HG02884 (cell line): ENCODE measurements around the gene SDHC.
"Not testable (repeated sequence)": the region's sequence is repeated elsewhere in the genome, so short reads cannot be mapped to it uniquely, and the experiment has no call there.

Experiments used
- ATAC-seq: cut with Tn5 transposase; IDR thresholded peaks from one replicate; pipeline ENCODE4 v1.9.1; 2021; ENCODE audit warnings: mild to moderate bottlenecking, moderate library complexity; ENCODE audit not compliant: unreplicated experiment

SDHC gene

DNA sequence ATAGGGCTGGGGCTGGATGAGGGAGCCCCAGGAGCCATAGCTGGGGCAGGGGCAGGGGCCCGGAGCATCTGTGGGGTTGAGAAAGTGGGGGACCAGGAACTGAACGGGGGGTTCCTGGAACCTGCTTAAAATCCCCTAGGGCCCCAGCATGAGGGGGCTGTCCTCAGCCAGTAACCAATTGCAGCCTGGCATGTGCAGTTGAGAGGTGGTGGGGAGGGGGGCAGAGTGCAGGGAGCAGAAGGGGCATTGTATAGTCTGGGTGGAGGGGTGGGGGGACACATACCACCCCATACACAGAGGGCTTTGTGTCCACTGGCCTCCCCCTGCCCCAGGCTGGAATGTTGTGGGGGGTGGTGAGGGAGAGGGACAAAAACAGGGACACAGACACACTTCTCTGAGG lies 4.3 kb upstream of the SDHC start, which contains the start of gene MPZ:
Gene MPZ, minus strand, starts transcription at position 101 of the 400 bp plus-strand sequence. Its CDS starts 63 bp downstream, at position 38.
- no peak for ATAC-seq

DNA sequence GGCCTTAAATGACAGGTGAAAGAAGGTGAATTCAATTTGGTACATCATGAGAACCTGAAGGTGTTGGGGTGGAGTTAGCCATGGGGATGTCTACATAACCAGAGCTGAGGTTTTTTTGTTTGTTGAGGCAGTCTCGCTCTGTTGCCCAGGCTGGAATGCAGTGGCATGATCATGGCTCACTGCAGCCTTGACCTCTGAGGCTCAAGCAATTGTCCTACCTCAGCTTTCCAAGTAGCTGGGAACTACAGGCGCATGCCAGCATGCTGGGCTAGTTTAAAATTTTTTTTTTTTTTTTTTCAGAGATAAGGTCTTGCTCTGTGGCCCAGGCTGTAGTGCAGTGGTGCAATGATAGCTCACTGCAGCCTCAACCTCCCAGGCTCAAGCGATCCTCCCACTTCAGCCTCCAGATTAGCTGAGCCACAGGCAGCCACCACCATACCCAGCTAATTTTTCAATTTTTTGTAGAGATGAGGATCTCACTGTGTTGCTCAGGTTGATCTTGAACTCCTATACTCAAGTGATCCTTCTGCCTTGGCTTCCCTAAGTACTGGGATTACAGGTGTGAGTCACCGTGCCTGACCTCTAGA lies 2.5 kb upstream of the SDHC start:
- no peak for ATAC-seq

DNA sequence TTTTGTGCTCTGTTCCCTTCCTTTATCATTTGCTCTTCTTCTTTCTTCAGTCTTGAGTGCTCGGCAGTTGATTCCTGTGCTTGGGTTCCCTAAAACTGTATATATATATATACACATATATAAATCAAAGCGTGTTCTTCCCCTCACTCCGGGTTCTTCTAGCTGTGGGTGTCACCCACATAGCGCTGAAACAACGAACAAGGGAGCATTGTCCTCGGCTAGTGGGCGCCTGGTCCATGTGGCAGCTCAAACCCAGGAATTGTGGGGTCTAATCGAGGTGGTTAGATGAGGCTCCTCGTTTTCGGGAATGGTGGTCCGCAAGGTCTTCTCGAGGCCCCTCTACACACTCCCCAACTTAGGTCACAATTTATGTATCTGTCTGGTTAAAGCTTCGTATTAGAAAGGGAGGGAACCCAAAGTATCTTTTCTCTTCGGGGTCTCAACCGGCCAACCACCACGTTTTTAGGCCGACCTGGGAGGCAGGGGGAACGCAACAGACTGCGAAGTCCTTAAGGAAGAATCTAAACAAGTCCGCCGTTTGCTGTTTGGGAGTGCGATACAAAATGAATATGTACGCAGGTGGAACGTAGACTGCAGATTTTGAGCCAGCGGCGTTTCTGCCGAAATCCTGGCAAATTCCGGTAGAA lies 504 bp upstream of the SDHC start:
- ATAC-seq = peak; percentile 12

DNA sequence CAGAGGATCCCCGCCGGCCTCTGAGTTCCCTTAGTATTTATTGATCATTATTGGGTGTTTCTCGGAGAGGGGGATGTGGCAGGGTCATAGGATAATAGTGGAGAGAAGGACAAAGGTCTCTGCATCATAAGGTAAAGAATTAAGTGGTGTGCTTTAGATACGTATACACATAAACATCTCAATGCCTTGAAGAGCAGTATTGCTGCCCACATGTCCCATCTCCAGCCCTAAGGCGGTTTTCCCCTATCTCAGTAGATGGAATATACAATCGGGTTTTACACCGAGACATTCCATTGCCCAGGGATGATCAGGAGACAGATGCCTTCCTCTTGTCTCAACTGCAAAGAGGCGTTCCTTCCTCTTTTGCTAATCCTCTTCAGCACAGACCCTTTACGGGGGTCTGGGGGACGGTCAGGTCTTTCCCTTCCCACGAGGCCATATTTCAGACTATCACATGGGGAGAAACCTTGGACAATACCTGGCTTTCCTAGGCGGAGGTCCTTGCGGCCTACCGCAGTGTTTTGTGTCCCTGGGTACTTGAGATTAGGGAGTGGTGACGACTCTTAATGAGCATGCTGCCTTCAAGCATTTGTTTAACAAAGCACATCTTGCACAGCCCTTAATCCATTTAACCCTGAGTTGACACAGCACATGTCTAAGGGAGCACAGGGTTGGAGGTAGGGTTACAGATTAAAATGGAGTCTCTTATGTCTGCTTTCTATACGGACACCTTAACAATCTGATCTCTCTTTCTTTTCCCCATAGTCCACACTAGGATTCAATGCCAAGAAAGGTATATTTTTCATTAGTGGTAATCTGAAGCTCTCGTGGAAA lies 1.9 kb downstream of the SDHC start:
- ATAC-seq = not testable (repeated sequence)

DNA sequence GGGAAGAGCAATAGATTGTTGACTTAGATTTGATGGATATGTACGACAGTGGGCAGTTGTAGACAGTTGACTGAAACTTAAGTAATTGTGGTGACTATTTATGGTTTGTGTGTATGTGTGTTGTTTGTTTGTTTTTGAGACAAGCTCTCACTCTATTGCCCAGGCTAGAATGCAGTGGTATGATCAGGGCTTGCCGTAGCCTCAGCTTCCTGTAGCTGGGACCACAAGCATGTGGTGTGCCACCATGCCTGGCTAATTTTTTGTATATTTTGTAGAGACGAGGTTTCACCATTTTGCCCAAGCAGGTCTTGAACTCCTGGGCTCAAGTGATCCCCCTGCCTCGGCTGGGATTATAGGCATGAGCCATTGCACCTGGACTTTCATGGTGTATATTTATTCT lies 9.8 kb downstream of the SDHC start:
- no peak for ATAC-seq

DNA sequence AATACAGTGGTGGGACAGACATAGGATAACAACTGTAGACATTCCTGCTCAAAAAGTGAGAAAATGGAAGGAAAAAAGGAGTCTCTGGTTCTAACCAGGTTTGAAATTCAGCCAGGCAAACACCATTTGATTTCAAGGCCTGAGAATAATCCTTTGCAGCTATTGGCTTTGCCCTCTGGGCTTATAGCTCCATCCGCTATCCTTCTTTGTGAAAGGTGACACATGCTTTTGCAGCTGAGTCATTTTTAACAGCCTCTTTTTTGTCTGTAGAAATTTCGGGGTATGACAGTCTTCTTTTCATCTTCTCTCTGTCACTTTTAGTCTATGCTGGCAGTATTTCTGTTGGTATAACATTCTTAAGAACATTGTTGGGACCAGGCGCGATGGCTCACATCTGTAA lies 16.2 kb downstream of the SDHC start:
- ATAC-seq = no peak

DNA sequence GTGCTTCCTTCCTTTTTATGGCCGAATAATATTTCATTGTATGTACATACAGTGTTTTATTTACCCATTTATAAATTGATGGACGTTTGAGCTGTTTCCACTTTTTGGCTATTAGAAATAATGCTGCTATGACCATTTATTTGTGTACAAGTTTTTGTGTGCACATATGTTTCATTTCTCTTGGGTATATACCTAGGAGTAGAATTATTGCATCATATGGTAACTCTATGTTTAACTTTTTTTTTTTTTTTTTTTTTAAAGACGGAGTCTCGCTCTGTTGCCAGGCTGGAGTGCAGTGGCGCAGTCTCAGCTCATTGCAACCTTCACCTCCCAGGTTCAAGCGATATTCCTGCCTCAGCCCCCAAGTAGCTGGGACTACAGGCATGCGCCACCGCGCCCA lies 19.0 kb downstream of the SDHC start:
- no peak for ATAC-seq

DNA sequence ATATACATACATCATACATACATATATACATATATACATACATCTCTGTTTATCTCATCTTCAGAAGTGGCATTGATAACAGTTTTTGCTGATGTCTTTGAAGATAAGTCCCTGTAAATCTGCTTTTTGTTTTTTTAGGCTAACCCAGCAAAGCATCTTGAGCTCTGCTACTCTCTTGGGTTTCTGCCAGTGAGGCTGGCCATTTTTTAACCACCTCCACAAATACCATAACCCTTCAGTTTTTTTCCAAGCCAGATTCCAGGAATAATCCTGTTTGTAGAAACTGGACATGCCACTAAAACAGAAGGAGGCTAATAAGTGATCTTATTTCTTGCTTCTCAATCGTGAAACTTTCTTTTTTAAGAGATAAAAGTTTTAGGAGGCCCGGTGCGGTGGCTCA lies 21.6 kb downstream of the SDHC start:
- no peak for ATAC-seq

DNA sequence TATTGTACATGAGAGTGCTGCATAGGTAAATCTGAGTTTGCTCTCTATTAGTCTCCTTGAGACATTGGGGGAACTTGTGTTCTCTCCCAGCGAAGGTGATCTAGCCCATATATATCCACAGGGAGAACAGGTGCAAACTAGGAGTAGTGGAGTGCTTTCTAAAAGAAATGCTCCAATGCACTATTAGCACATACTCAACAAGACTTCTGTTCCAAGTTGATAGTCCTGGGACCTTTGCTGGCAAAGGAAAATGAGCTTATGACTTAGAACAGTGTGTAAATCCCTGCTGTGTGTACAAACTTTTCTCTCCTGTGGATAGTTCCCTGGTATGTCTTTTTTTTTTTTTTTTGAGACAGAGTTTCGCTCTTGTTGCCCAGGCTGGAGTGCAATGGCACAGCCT lies 28.0 kb downstream of the SDHC start:
- no peak for ATAC-seq

DNA sequence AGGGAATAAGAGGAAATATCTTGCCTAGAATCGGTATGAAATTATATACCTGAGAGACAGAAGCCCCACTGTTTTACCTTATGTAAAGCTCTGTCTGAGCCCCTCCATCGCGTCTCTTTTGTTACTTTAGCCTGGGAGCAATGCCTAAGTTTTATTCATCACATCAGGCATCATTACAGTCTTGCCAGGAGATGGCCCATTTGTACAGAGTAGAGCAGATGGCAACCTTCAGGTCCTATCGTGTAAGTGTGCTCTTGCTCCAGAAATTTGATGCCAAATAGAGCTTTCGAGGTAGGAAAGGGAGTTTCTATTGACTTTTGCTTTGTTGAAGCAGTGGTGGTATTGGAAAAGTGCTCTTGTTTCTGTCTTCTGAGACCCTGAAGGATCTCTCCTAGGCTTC lies 28.6 kb downstream of the SDHC start:
- ATAC-seq = no peak

DNA sequence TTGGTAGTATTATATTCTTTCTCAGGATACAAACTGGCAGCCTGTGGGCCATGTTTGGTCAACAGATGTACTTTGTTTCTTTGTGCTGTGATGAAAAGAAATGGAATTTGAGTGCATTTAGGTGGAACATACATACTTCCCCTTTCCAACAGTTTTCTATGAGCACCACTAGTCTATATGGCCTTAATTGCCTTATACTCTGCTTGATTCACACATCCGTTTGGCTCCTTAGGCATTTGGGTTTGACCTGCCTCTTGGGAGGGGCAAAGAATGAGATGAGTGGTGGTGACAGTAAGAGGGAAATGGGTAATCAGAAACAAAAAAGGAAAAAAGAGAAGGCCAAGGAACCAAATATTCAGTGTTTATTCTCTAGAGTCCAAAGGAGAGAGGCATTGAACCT lies 36.5 kb downstream of the SDHC start:
- ATAC-seq = no peak

DNA sequence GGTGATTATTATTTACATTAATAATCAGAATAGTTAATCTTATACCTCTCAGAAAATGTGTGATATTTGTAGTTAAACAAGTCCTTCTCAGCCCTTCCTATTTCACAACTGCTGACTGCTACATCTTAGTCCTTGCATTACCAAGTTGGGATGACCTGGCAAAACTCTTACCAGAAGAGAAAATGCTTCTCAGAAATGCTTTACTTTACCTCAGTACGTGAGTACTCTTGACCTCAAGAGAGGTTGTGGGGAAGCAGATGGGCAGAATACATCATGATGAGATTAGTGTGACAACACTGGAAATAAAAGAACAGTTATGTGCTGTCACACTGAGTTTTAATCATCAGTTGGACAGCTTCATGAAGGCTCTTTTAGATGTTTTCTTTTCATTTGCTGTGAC lies 37.3 kb downstream of the SDHC start:
- ATAC-seq = no peak

DNA sequence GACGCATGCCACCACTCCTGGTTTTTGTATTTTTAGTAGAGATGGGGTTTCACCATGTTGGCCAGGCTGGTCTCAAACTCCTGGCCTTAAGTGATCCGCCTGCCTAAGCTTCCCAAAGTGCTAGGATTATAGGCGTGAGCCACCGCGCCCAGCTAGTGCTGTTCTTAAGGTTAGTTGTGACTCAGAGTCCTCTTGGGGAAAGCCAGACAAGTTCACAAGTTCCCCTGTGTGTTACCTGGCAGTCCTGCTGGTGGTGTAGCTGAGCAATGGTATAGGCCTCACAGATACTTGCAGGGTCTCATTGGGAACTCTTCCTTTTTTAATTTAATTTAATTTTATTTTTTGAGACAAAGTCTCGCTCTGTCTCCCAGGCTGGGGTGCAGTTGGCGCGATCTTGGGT lies 42.9 kb downstream of the SDHC start:
- ATAC-seq = no peak

DNA sequence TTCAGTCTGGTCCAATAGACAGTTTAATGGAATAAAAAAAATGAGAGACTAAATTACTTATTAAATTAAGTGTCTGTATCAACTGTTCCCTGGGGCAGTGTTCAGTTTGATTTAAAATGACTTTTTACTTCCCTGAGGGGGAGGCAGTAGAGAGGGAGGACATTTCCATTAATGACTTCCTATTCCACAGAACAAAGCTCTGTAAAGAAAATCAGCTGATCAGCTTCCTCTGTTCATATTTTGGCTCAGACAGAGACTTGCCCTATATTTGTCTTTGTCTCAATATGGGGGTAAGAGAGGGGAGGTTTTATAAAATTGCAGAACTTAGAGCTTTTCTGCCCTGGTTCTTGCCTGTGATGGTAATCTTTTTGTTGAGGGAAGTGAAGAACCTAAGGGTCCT lies 45.1 kb downstream of the SDHC start:
- ATAC-seq = no peak

DNA sequence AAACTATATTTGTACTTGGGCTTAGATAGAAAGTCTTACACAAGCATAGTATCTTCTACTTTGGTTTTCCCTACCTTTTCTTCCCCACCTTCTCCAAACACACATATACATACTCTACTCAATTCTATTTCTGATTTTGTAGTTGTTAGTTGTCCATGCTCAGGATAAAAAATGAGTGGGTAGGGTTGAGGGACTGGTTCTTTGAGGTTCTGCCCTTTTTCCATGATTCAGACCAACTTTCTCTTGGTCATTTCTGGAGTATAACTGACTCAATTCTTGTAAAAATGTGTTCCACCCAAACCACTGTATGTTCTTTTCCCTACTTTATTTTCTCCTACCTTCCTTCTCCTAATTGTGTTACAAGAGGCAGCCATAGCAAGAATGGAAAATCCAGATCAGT lies 50.2 kb downstream of the SDHC start:
- no peak for ATAC-seq

DNA sequence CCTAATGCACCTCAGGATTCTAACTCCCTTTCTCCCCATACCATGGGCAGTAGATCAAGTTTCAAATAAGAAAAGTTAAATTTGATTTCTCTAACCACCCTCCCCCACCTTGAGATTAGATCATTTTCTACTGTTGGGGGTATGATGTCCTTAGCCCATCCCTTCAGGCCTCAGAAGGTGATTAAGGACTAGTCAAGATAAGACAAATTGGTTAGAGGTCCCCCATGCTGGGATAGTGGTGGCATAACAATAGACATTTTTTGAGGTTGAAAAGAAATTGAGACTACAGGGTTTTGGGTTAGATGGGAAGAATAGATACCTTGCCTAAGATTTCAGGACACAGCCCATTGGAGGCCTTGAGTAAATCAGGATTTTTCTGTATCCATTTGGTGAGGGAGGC lies 51.0 kb downstream of the SDHC start:
- no peak for ATAC-seq

DNA sequence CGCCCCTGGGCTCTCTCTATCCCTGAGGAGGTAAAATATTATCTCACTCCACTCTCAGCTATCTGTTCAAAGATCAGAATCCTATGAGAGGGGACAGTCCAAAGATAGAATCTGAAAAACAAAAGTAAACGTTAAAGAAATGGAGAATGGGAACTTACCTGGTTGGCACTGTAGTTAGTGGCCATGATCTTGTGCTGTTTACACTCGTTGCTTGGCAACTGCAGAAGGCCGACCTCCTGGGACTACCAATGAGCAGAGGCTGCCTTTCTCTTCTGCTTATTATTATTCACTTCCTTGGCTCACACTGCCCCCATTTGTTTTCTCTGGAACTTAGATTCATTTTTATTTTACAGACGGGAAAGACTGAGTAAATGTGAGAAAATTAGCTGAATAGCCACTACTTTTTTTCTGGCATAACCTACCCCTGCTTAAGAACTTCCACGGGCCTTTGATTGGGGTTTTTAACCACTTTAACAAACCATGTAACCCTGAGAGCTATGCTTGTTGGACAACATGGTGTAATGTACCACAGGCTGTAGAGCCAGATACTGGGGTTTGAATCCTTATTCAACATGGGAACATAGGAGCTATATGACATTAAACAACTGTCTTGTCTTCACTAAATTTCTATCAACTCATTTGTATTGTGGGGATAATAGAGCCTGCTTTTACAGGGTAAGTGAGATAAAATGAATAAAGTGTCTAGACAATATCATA lies 53.7 kb downstream of the SDHC start, which contains the start of gene CFAP126:
Gene CFAP126, minus strand, starts transcription at position 193 of the 717 bp plus-strand sequence. Its CDS starts 8 bp downstream, at position 185.
- peak; percentile 93 for ATAC-seq

DNA sequence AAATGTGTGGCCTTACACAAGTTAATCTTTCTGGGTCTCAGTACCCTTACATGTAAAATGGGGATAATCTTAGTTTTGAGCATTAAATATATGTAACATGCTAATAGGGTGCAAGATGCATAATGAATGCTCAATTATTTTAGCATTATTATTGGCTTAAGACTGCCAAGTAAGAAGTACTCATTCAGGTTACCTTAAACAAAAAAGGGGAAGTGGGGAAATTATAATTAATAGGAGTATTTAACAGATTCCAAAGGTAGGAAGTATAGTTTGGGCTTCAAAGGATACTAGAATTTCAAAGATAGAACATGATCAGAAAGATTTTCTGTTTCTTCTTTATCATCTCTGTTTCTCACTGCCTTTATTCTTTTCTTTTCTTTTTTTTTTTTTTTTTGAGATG lies 59.3 kb downstream of the SDHC start:
- no peak for ATAC-seq

DNA sequence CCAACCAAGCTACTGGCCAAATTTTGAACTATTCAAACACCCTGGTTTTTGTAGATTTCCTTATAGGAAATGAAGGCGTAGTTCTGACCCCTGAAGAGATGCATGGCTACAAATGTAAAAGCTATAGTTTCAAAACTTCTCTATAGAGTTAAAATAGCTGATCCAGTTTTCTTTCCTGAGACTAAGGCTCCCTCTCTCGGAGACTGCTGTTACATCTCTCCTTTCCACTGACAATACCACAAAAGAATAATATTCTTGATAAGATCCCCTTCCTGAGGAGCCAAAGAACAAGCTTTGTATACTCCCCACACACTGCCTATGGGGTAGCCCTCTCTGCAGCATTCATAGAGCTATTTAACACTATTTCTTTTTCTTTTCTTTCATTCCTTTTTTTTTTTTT lies 60.2 kb downstream of the SDHC start:
- no peak for ATAC-seq

DNA sequence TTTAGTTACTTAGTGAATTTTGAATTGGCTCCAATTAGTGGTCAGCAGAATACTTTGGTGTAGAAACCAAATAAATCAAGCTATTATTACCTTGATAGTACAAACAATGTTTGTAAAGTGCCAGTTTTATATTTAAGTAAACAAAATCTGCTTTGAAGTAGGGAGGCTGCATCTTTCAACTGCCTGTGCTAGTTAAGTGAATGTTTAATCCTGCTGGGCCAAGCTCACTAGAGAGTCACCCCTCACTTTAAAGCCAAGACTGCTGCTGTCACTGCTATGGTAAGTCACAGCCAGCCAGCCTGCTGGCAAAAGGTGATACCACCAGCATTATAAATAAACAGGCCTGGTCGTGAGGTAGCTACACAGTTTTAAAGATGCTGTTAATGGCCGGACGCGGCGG lies 63.8 kb downstream of the SDHC start:
- ATAC-seq = no peak

DNA sequence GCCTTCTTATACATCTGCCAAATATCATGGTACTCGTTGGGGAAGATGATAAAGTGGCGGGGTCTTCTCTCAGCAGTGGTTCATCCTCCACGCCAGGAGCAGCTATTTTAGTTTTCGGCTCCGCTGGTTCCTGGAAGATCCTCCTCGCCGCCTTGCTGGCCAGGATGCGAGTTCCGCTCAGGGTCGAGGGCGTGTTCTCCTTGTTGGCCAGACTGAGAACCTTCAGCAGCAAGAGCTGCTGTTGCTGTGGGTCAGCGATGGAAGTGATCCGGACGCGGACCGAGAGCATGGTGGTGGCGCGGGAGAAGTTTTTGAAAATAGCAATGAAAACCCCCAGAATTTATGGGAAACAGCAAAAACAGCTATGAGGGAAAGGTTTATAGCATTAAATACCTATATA lies 64.9 kb downstream of the SDHC start:
- no peak for ATAC-seq
